Heart left ventricle (tissue), 16 donors: ENCODE results near the gene PRDX5. TPM values are rescaled to one million over a fixed set of nuclear protein-coding genes. Genes with fewer than 3 reads are reported as not detected.

Source experiments
- ATAC-seq, 4 donors: fragments of 200-7000 bp; cut with Tn5 transposase; one replicate each; pipeline ENCODE4 v1.9.1; 2020 to 2022; ENCODE audit warnings: moderate library complexity in 4 of 4, mild to moderate bottlenecking in 3 of 4, moderate number of reproducible peaks in 1 of 4
- DNase-seq, 5 donors: peaks; one replicate each; pipeline ENCODE4 v3.0.0-alpha.2; 2020
- H3K27ac ChIP-seq, 12 donors: fragments of 200-600 bp; sonication (generic) in 4 of 12; one replicate each; pipeline versions ENCODE4 v1.5.0 to v1.8.0; 2016 to 2022; ENCODE audit warnings: mild to moderate bottlenecking in 2 of 12
- H3K27me3 ChIP-seq, 9 donors: fragments of 200-600 bp; sonication (generic) in 2 of 9; one replicate each; pipeline versions ENCODE4 v1.5.1 to v1.8.0; 2016 to 2022; ENCODE audit warnings: mild to moderate bottlenecking in 3 of 9
- H3K36me3 ChIP-seq, 9 donors: fragments of 200-600 bp; sonication (generic) in 2 of 9; one replicate each; pipeline versions ENCODE4 v1.5.0 to v1.8.0; 2018 to 2022; ENCODE audit warnings: mild to moderate bottlenecking in 2 of 9
- H3K4me1 ChIP-seq, 12 donors: fragments of 200-600 bp; sonication (generic) in 4 of 12; one replicate each; pipeline versions ENCODE4 v1.5.0 to v1.8.0; 2016 to 2022; ENCODE audit warnings: mild to moderate bottlenecking in 3 of 12
- H3K4me3 ChIP-seq, 12 donors: fragments of 200-600 bp; sonication (generic) in 4 of 12; one replicate each; pipeline versions ENCODE4 v1.5.0 to v1.8.0; 2017 to 2022; ENCODE audit warnings: mild to moderate bottlenecking in 9 of 12, moderate library complexity in 4 of 12
- H3K9me3 ChIP-seq, 12 donors: fragments of 200-600 bp; sonication (generic) in 4 of 12; one replicate each; pipeline versions ENCODE4 v1.5.0 to v1.8.0; 2016 to 2022; ENCODE audit warnings: mild to moderate bottlenecking in 1 of 12
- POLR2A ChIP-seq, 2 donors: fragments of 450-650 bp; IDR thresholded peaks; one replicate each; pipeline ENCODE4 v1.6.1; 2017; ENCODE audit warnings: antibody characterized with exemption in 2 of 2, mild to moderate bottlenecking in 2 of 2, moderate library complexity in 2 of 2
- WGBS, 4 donors: extraction: QIAGEN DNeasy Blood & Tissue Kit in 2 of 4; methylation state at CpG; one replicate each; pipeline versions ENCODE4 v1.1.5 to v1.1.7; 2013 to 2018; 5-methylcytosine and 5-hydroxymethylcytosine counted together
- intact Hi-C, 10 donors: fragments of 100-400 bp; cut with DNase I; formaldehyde crosslinking; loops; one replicate each; pipeline versions ENCODE4 v1.11.1 to v1.14.2; 2022
- long read RNA-seq, 3 donors: library from polyadenylated mRNA; unstranded; transcript quantifications; one replicate each; pipeline ENCODE4 v2.0.0, GENCODE V29; 2020 to 2021
- polyA plus RNA-seq, 2 donors: library from polyadenylated mRNA; stranded (reverse); fragments of 200-250 nt; gene quantifications; one replicate each; pipeline ENCODE4 v1.2.3, GENCODE V29; 2013
- total RNA-seq, 9 donors: library from RNA; depleted of rRNA in 2 of 9; stranded (reverse); fragments of >200 nt in 2 of 9; fragmentation: NEBNext Ultra II Directional in 3 of 9; extraction: Animal tissue kit (Norgen Biotek cat#: 25700) in 3 of 9; gene quantifications; one replicate each; pipeline versions ENCODE4 v1.1.0 to v1.2.4, GENCODE V29; 2016 to 2023
- TF ChIP-seq, protein P1 (sequence below), 12 donors: fragments of 200-600 bp; sonication (generic) in 4 of 12; IDR thresholded peaks; one replicate each; pipeline versions ENCODE4 v1.5.0 to v1.8.0; 2018 to 2022; ENCODE audit warnings: antibody characterized with exemption in 12 of 12, mild to moderate bottlenecking in 5 of 12
- donor health status: ischemic (EF 13 %, LVEDD 7.1; RV severe dilation, severe dysfunction).
- donor health status: healthy with polysubstance abuse.
- donor health status: DM: no; HTN: yes; CAD: no.
- donor health status: DM: no; HTN: no; CAD: no.
- donor health status: ischemic (EF 25% LVEDD 6.9; RV normal size, moderate dysfunction).
- donor health status: ischemic (EF 25% LVEDD 5.7; RV mildly dilated, moderate dysfunction).
- donor health status: healthy.
- donor health status: DM: yes; HTN: yes; CAD: no.
- donor health status: ischemic (EF 35%, LVEDD 5.7; RV mildly dilated, moderate dysfunction).
- donor health status: nonischemic (EF 11% LVEDD 7.7; RV severe dilation, severe dysfunction).
- donor health status: DM: yes; HTN: yes; CAD: no.
- donor health status: PGD.
- donor health status: ischemic (EF 29% LVEDD 5.4; RV normal size, mild dysfunction).
- donor health status: nonischemic (EF 23%, LVEDD 6.1; RV moderate dilation, normal function).

Gene PRDX5
- total RNA-seq (100 to 1,000 TPM; 220 to 561 (median 290) TPM), polyA plus RNA-seq (100 to 1,000 TPM; 385 to 882 TPM)
- long read RNA-seq, donor 1, transcript PRDX5-202 (4 exons, 463 nt) = minor isoform, 10 of 362 reads
- long read RNA-seq, donor 1, transcript PRDX5-203 (5 exons, 596 nt) = minor isoform, 9 of 362 reads
- long read RNA-seq, donor 1, transcript PRDX5-201 (6 exons, 893 nt) = major isoform, 324 of 362 reads
- long read RNA-seq, donor 1, partial matches to known transcripts = 6 of 362 reads
- long read RNA-seq, donor 1, other reads (novel, unspliced or antisense) = 13 of 362 reads
- long read RNA-seq, donor 2, transcript PRDX5-201 (6 exons, 893 nt) = major isoform, 288 of 313 reads
- long read RNA-seq, donor 2, partial matches to known transcripts = 5 of 313 reads
- long read RNA-seq, donor 2, other reads (novel, unspliced or antisense) = 12 of 313 reads
- long read RNA-seq, donor 3, transcript PRDX5-202 (4 exons, 463 nt) = minor isoform, 8 of 198 reads
- long read RNA-seq, donor 3, transcript PRDX5-201 (6 exons, 893 nt) = major isoform, 175 of 198 reads
- long read RNA-seq, donor 3, partial matches to known transcripts = 5 of 198 reads
- long read RNA-seq, donor 3, other reads (novel, unspliced or antisense) = 8 of 198 reads

DNA sequence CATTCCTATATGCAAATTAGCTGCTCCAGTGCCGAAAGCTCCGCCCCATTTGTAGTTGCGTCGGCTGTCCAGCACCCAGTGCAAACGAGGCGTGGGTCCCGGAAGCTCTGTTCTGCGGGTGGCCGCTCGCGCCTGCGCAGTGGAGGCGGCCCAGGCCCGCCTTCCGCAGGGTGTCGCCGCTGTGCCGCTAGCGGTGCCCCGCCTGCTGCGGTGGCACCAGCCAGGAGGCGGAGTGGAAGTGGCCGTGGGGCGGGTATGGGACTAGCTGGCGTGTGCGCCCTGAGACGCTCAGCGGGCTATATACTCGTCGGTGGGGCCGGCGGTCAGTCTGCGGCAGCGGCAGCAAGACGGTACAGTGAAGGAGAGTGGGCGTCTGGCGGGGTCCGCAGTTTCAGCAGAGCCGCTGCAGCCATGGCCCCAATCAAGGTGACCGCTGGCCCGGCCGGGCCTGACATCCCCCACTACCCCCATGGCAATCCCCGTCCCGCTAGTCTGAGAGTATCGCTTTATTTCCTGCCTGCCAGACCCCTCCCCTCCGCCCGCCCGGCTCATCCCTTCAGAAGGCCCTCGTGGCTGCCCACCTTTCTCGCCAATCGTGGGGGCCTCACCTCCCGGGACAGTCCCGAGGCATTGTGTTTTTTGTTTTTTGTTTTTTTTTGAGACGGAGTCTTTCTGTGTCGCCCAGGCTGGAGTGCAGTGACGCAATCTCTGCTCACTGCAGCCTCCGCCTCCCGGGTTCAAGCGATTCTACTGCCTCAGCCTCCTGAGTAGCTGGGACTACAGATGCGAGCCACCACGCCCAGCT is at the start of gene PRDX5:
TSS of gene PRDX5 (plus strand) at position 161 of the 805 bp plus-strand sequence. CDS start at position 256, 95 bp downstream.
- Histone ChIP-seq H3K27ac (peak within 1 kb of the TSS; percentile 92 to 100 (median 99)), H3K4me1 (peaks cover 0 to 43% (median 25%) of the 10 kb centered on the region in 12 donors), H3K4me3 (peak within 1 kb of the TSS; percentile 69 to 99 (median 88)), H3K36me3 (peaks cover 0 to 52% (median 34%) of the 10 kb centered on the region in 9 donors), H3K9me3 (no peaks in the 10 kb centered on the region), H3K27me3 (no peaks in the 10 kb centered on the region)
- WGBS, 4 donors = 0% methylated on average over 35 to 61 of the region's 61 CpGs
- intact Hi-C loops = loop anchor here in 7 of 10 donors (1.0 to 5.0 kb wide), 4 partner anchors 34 to 39 kb away; partner anchors contain the start of gene RPS6KA4 (in 3 of the 7)
- ATAC-seq (peak; percentile 88 to 93 (median 90)), DNase-seq (peak; percentile 97 to 99 (median 98))
- TF ChIP-seq POLR2A (IDR thresholded peaks at IDR 0.05) = peak; percentile 65 to 89
- TF ChIP-seq, protein P1, sequence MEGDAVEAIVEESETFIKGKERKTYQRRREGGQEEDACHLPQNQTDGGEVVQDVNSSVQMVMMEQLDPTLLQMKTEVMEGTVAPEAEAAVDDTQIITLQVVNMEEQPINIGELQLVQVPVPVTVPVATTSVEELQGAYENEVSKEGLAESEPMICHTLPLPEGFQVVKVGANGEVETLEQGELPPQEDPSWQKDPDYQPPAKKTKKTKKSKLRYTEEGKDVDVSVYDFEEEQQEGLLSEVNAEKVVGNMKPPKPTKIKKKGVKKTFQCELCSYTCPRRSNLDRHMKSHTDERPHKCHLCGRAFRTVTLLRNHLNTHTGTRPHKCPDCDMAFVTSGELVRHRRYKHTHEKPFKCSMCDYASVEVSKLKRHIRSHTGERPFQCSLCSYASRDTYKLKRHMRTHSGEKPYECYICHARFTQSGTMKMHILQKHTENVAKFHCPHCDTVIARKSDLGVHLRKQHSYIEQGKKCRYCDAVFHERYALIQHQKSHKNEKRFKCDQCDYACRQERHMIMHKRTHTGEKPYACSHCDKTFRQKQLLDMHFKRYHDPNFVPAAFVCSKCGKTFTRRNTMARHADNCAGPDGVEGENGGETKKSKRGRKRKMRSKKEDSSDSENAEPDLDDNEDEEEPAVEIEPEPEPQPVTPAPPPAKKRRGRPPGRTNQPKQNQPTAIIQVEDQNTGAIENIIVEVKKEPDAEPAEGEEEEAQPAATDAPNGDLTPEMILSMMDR (IDR thresholded peaks at IDR 0.05) = peak in 11 of 12 donors; percentile 14 to 71 (median 46)

DNA sequence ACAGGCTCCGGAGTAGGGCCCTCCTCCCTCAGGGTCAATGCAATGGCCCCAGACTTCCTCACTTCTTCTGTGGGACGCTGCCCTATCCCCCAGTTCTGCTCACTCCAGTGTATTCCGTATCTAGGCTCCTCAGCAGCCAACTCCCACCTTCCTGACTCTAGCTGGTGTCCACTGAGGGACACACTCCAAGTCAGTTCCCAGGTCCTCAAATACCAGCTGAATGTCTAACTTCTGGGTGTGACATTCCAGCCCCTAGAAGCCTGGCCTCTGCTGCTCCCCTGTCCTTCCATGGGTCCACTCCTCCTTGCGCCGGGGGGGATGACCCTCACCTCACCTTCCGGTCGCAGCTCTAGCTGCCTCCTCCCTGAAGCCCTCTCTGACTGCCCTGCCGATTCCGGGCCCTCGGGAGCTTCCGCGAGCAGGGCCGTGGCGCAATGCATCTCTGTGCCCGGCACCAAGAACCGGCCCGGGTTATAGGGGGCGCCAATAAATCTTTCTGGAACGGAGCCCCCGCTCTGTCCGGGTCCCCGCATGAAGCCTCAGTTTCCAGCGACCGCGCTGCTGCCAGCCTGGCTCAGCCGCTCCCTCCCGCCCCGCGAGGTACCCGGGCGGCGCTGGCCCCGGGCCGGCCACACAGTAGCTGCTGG is 48.9 kb upstream of the PRDX5 start:
- ATAC-seq = peak in 2 of 4 donors; percentile 7 to 27
- peaks cover 0 to 31% (median 20%) of the 10 kb centered on the region in 9 donors for H3K36me3 ChIP-seq
- H3K9me3 ChIP-seq = no peaks in the 10 kb centered on the region
- peaks cover 2 to 51% (median 33%) of the 10 kb centered on the region in 12 donors for H3K4me1 ChIP-seq
- DNase-seq = peak; percentile 59 to 84 (median 80)
- H3K4me3 ChIP-seq = peak overlapping the region; percentile 63 to 95 (median 79)
- no peak for TF ChIP-seq POLR2A (IDR thresholded peaks at IDR 0.05)
- TF ChIP-seq, protein P1 (IDR thresholded peaks at IDR 0.05) = peak in 1 of 12 donors; percentile 12
- WGBS, 4 donors = 0 to 2% (median 1%) methylated on average over 14 to 34 of the region's 34 CpGs
- intact Hi-C loops = loop anchor here in 4 of 10 donors (1.0 to 2.0 kb wide), 3 partner anchors 18 to 22 kb away; partner anchors contain the start of genes PLCB3 (in 3 of the 4) and PPP1R14B (in 1 of the 4)
- H3K27me3 ChIP-seq = no peaks in the 10 kb centered on the region
- H3K27ac ChIP-seq = peak overlapping the region; percentile 86 to 100 (median 97)

- Histone ChIP-seq H3K36me3 (peaks cover 0 to 24% (median 16%) of the 10 kb centered on the region in 9 donors), H3K4me3 (peak overlapping the region; percentile 63 to 98 (median 80)), H3K27me3 (no peaks in the 10 kb centered on the region), H3K4me1 (peaks cover 2 to 51% (median 33%) of the 10 kb centered on the region in 12 donors), H3K27ac (peak overlapping the region; percentile 86 to 100 (median 97)), H3K9me3 (no peaks in the 10 kb centered on the region)
- WGBS, 4 donors = 0 to 1% (median 0%) methylated on average over 25 to 58 of the region's 58 CpGs
- TF ChIP-seq POLR2A (IDR thresholded peaks at IDR 0.05) = peak in 1 of 2 donors; percentile 50
- TF ChIP-seq, protein P1 (IDR thresholded peaks at IDR 0.05) = peak in 5 of 12 donors; percentile 6 to 53 (median 12)
- intact Hi-C loops = loop anchor here in 5 of 10 donors (1.0 to 2.0 kb wide), 7 partner anchors 16 to 36 kb away; partner anchors contain the start of genes ESRRA (in 3 of the 5), GPR137 (in 3 of the 5), FKBP2 (in 2 of the 5) and PLCB3 (in 2 of the 5)
- ATAC-seq = peak; percentile 86 to 91 (median 90)
- DNase-seq = peak; percentile 98 to 99 (median 98)
Measured at GRCh38 chr11:64269540-64270220, 48.2 kb upstream of the PRDX5 start.
